IMR-90 (cell line): Measurements from ENCODE around the gene ALOX5AP. TPM values are rescaled to one million over a fixed set of nuclear protein-coding genes. Genes with fewer than 3 reads are reported as not detected.

Experiments used
- ATAC-seq: fragments of 200-7000 bp; cut with Tn5 transposase; 2 replicates; pipeline ENCODE4 v1.9.1; 2020; ENCODE audit warnings: low read depth, mild to moderate bottlenecking, moderate library complexity
- BruUV-seq: library from RNA; stranded (reverse); fragments of 400-500 nt; replicated peaks from 2 replicates; lab custom pipeline; 2021; lab: Mats Ljungman, UMichigan
- CTCF ChIA-PET: fragments of 300-600 bp; formaldehyde crosslinking; extraction: SDS; loops from one replicate; lab custom pipeline; 2021; ENCODE audit warnings: antibody characterized with exemption; lab: Yijun Ruan, JAX
- POLR2A ChIA-PET: fragments of 300-600 bp; sonication (Branson Sonifier 250); formaldehyde crosslinking; loops from one replicate; lab custom pipeline; 2022; ENCODE audit warnings: antibody characterized with exemption; ENCODE audit not compliant: unreplicated experiment; lab: Charles Lee
- DNase-seq: peaks from one replicate; pipeline ENCODE4 v3.0.0; 2013
- H2AFZ ChIP-seq: replicated peaks from 2 replicates; pipeline ENCODE3; 2013; ENCODE audit warnings: low read length, mild to moderate bottlenecking; ENCODE audit not compliant: poor library complexity
- H2AK5ac ChIP-seq: 2 replicates; pipeline ENCODE4 v1.6.1; 2013; ENCODE audit warnings: low read depth, low read length, inconsistent platforms
- H2AK9ac ChIP-seq: replicated peaks from 2 replicates; pipeline ENCODE3; 2013; ENCODE audit warnings: mild to moderate bottlenecking, low read depth, low read length, moderate library complexity; ENCODE audit not compliant: poor library complexity
- H2BK120ac ChIP-seq: 2 replicates; pipeline ENCODE4 v1.6.1; 2013; ENCODE audit warnings: low read depth, low read length, inconsistent platforms
- H2BK15ac ChIP-seq: 3 replicates; pipeline ENCODE4 v1.6.1; 2013; ENCODE audit warnings: low read depth, low read length, inconsistent platforms
- H2BK20ac ChIP-seq: 2 replicates; pipeline ENCODE4 v1.6.1; 2013; ENCODE audit warnings: low read depth, mild to moderate bottlenecking, inconsistent platforms, low read length, moderate library complexity
- H2BK5ac ChIP-seq: 2 replicates; pipeline ENCODE4 v1.6.1; 2013; ENCODE audit warnings: mild to moderate bottlenecking, low read depth, low read length, inconsistent platforms; ENCODE audit not compliant: poor library complexity, severe bottlenecking
- H3K14ac ChIP-seq: replicated peaks from 2 replicates; pipeline ENCODE4 v1.6.1; 2013; ENCODE audit warnings: low read depth, low read length, inconsistent platforms
- H3K18ac ChIP-seq: 2 replicates; pipeline ENCODE4 v1.6.1; 2013; ENCODE audit warnings: low read depth, low read length, control low read depth
- H3K23ac ChIP-seq: 2 replicates; pipeline ENCODE4 v1.6.1; 2013; ENCODE audit warnings: low read depth, low read length, inconsistent platforms
- H3K27ac ChIP-seq: 2 replicates; pipeline ENCODE4 v1.5.1; 2013; ENCODE audit warnings: mild to moderate bottlenecking, control low read depth, low read length; ENCODE audit not compliant: insufficient read depth
- H3K27me3 ChIP-seq: 2 replicates; pipeline ENCODE4 v1.6.1; 2013; ENCODE audit warnings: low read length; ENCODE audit not compliant: control insufficient read depth, insufficient read depth
- H3K36me3 ChIP-seq: 2 replicates; pipeline ENCODE4 v1.6.1; 2013; ENCODE audit warnings: low read length, mixed read lengths; ENCODE audit not compliant: control insufficient read depth, insufficient read depth
- H3K4ac ChIP-seq: 2 replicates; pipeline ENCODE4 v1.6.1; 2013; ENCODE audit warnings: low read depth, low read length, inconsistent platforms
- H3K4me1 ChIP-seq: 2 replicates; pipeline ENCODE4 v1.6.1; 2013; ENCODE audit warnings: low read length, mixed read lengths; ENCODE audit not compliant: control insufficient read depth, insufficient read depth
- H3K4me2 ChIP-seq: 2 replicates; pipeline ENCODE4 v1.6.1; 2013; ENCODE audit warnings: low read depth, mild to moderate bottlenecking, control low read depth, low read length, moderate library complexity
- H3K4me3 ChIP-seq: 2 replicates; pipeline ENCODE4 v1.5.1; 2013; ENCODE audit warnings: low read depth, mild to moderate bottlenecking, control low read depth, low read length, moderate library complexity; ENCODE audit not compliant: insufficient read depth
- H3K56ac ChIP-seq: 2 replicates; pipeline ENCODE4 v1.6.1; 2013; ENCODE audit warnings: low read length, inconsistent platforms; ENCODE audit not compliant: insufficient read depth; ENCODE audit errors: extremely low read depth
- H3K79me1 ChIP-seq, 2 experiments: 2 replicates each; pipeline ENCODE4 v1.6.1; 2013; ENCODE audit warnings: low read length in 2 of 2, inconsistent platforms in 1 of 2, low read depth in 1 of 2
- H3K9ac ChIP-seq: 2 replicates; pipeline ENCODE4 v1.6.1; 2013; ENCODE audit warnings: low read depth, low read length, control low read depth
- H3K9me1 ChIP-seq: 2 replicates; pipeline ENCODE4 v1.6.1; 2013; ENCODE audit warnings: low read length, inconsistent platforms; ENCODE audit not compliant: insufficient read depth
- H3K9me3 ChIP-seq: 2 replicates; pipeline ENCODE4 v1.6.1; 2013; ENCODE audit warnings: low read length; ENCODE audit not compliant: control insufficient read depth, insufficient read depth
- H4K20me1 ChIP-seq: 2 replicates; pipeline ENCODE4 v1.6.1; 2013; ENCODE audit warnings: low read length, inconsistent platforms; ENCODE audit not compliant: insufficient read depth
- H4K5ac ChIP-seq: 2 replicates; pipeline ENCODE4 v1.6.1; 2013; ENCODE audit warnings: mild to moderate bottlenecking, low read depth, low read length, control low read depth
- H4K8ac ChIP-seq, 2 experiments: 2 replicates each; pipeline ENCODE4 v1.6.1; 2013; ENCODE audit warnings: low read depth in 2 of 2, low read length in 2 of 2, control low read depth in 1 of 2, inconsistent platforms in 1 of 2
- H4K91ac ChIP-seq: 2 replicates; pipeline ENCODE4 v1.6.1; 2013; ENCODE audit warnings: low read depth, low read length, inconsistent platforms; ENCODE audit not compliant: insufficient read depth
- CHD1 ChIP-seq: IDR thresholded peaks from 2 replicates; pipeline ENCODE4 v1.6.1; 2012; ENCODE audit warnings: low read depth, low read length, improper control_type of control experiment
- MAFK ChIP-seq: IDR thresholded peaks from 2 replicates; pipeline ENCODE4 v1.6.1; 2012; ENCODE audit warnings: low read depth, low read length, improper control_type of control experiment
- WGBS, 2 experiments: methylation state at CpG; one replicate each; pipeline versions ENCODE4 v1.1.5 to v1.1.7; 2013; ENCODE audit warnings: missing lambda C conversion rate in 2 of 2; ENCODE audit not compliant: insufficient read length in 1 of 2; ENCODE audit errors: extremely low coverage in 2 of 2; 5-methylcytosine and 5-hydroxymethylcytosine counted together
- dilution Hi-C: fragments of 300-500 bp; cut with HindIII; formaldehyde crosslinking; loops from one replicate; pipeline ENCODE4 v1.14.3; 2018; ENCODE audit warnings: low sequenced_read_pairs; ENCODE audit not compliant: unreplicated experiment
- in situ Hi-C: fragments of 300-500 bp; cut with MboI; formaldehyde crosslinking; loops from 3 replicates; pipeline ENCODE4 v1.14.3; 2019; ENCODE audit warnings: low sequenced_read_pairs, inconsistent platforms, mixed read lengths
- intact Hi-C: fragments of 100-400 bp; cut with micrococcal nuclease; formaldehyde crosslinking; loops from 2 replicates; pipeline ENCODE4 v1.10.0; 2022
- polyA plus RNA-seq, 3 experiments: library from polyadenylated mRNA; depleted of rRNA; stranded (reverse); fragments of >200 nt; gene quantifications; 2 replicates each; pipeline ENCODE4 v1.2.3, GENCODE V29; 2012; ENCODE audit warnings: low replicate concordance in 1 of 3
- total RNA-seq: library from RNA; depleted of rRNA; stranded (reverse); fragments of >200 nt; gene quantifications from 2 replicates; pipeline ENCODE4 v1.2.3, GENCODE V29; 2012

Gene ALOX5AP
- total and polyA plus RNA-seq, 2 of the 4 experiments (the other 2 are of a cell fraction): 0.62 TPM; not detected in 1

- no CpG with 5 or more reads among the region's 4 CpGs for WGBS, 2 experiments
- TF ChIP-seq MAFK: no peak
- no peak for TF ChIP-seq CHD1
- Histone ChIP-seq H3K27me3 (no peaks in the 10 kb centered on the region), H4K20me1 (no peaks in the 10 kb centered on the region; the same call in 1 of the 2 replicates), H2BK15ac (peak overlapping the region; percentile 78; the same call in 1 of the 3 replicates), H3K4me3 (no peak overlapping the region), H3K4me1 (peaks cover 13% of the 10 kb centered on the region), H3K4ac (peak overlapping the region; percentile 32; the same call in 1 of the 2 replicates), H3K79me1 (no peaks in the 10 kb centered on the region), H2BK120ac (peak overlapping the region; percentile 70), H3K56ac (no peak overlapping the region), H2AK9ac (no peak overlapping the region), H2BK5ac (peak overlapping the region; percentile 68), H3K9me3 (no peaks in the 10 kb centered on the region), H4K8ac (peak overlapping the region in 1 of 2 experiments; percentile 32; a peak in 3 of 4 replicates), H3K27ac (no peak overlapping the region), H3K9me1 (peaks cover 8% of the 10 kb centered on the region), H3K18ac (peak overlapping the region; percentile 61; the same call in 1 of the 2 replicates), H3K14ac (peak overlapping the region; percentile 10; the same call in 1 of the 2 replicates), H3K23ac (no peak overlapping the region), H3K9ac (no peak overlapping the region), H3K4me2 (peak overlapping the region; percentile 20; the same call in 1 of the 2 replicates), H4K5ac (no peak overlapping the region; the same call in 1 of the 2 replicates), H2AK5ac (peak overlapping the region; percentile 67; the same call in 1 of the 2 replicates), H4K91ac (peak overlapping the region; percentile 36; the same call in 1 of the 2 replicates), H3K36me3 (no peaks in the 10 kb centered on the region), H2AFZ (no peak overlapping the region), H2BK20ac (peak overlapping the region; percentile 77)
- dilution Hi-C loops: no loop called here
- in situ Hi-C loops: no loop called here
- peak; percentile 22 for DNase-seq
- no TSS peak for BruUV-seq
- POLR2A ChIA-PET: interaction anchor here (0.7 kb wide), 1 partner anchor 39 kb away, joined by 5 read pairs; no protein-coding TSS in a partner anchor
- CTCF ChIA-PET: interaction anchor here (1.0 to 1.3 kb wide), 2 partner anchors 8 to 11 kb away, joined by 3 to 4 read pairs; no protein-coding TSS in a partner anchor
- no peak; the same call in 1 of the 2 replicates for ATAC-seq
- intact Hi-C loops: no loop called here
These were observed 15.8 kb upstream of the ALOX5AP start for GRCh38 chr13:30719525-30719914.
